ENCODE results near the gene PTPA.

GRCh38 chr9:129194221-129194620 lies 83.0 kb downstream of the PTPA start:
- TF ChIP-seq POLR2A (IDR thresholded peaks at IDR 0.05) (no peak), POLR2AphosphoS5 (IDR thresholded peaks at IDR 0.05) (no peak), CTCF (IDR thresholded peaks at IDR 0.05) (no peak), EP300 (IDR thresholded peaks at IDR 0.05) (no peak)
